ENCODE measurements around the gene NUDCD3.

DNA sequence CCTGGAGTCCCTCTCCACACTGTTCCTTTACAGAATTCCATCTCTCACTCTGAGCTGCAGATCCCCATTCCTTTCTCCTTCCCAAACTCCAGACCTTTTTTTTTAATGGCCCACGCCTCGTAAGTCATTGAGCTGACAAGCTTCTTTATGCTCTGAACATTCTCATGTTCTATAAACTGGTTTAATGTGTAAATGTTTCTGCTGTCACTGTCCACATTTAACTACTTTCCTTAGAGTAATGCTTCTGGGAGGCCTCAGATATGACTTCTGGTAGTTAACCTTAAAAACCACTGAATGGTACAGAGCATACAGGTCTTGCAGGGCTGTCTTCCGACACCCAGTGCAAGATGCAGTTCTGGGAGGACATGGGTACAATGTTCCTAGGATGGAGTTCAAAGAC, 94.0 kb downstream of the NUDCD3 start:
- TF ChIP-seq, protein P1, sequence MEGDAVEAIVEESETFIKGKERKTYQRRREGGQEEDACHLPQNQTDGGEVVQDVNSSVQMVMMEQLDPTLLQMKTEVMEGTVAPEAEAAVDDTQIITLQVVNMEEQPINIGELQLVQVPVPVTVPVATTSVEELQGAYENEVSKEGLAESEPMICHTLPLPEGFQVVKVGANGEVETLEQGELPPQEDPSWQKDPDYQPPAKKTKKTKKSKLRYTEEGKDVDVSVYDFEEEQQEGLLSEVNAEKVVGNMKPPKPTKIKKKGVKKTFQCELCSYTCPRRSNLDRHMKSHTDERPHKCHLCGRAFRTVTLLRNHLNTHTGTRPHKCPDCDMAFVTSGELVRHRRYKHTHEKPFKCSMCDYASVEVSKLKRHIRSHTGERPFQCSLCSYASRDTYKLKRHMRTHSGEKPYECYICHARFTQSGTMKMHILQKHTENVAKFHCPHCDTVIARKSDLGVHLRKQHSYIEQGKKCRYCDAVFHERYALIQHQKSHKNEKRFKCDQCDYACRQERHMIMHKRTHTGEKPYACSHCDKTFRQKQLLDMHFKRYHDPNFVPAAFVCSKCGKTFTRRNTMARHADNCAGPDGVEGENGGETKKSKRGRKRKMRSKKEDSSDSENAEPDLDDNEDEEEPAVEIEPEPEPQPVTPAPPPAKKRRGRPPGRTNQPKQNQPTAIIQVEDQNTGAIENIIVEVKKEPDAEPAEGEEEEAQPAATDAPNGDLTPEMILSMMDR (IDR thresholded peaks at IDR 0.05), result no peak
- TF ChIP-seq POLR2A (IDR thresholded peaks at IDR 0.05) (no peak), EP300 (IDR thresholded peaks at IDR 0.05) (no peak)
